LHCN-M2 (cell line): Measurements from ENCODE around the gene RTN4R. TPM values are rescaled to one million over a fixed set of nuclear protein-coding genes. Genes with fewer than 3 reads are reported as not detected.

Experiments
- DNase-seq: peaks from one replicate; pipeline ENCODE4 v3.0.0-alpha.2; 2012; ENCODE audit warnings: low read depth
- total RNA-seq: library from RNA; depleted of rRNA; stranded (reverse); fragments of >200 nt; gene quantifications from 2 replicates; pipeline ENCODE4 v1.2.3, GENCODE V29; 2014

RTN4R gene
- total RNA-seq, 1 experiment from 2014 or later: 0.63 TPM

- no peak for DNase-seq
Measured at GRCh38 chr22:20216863-20217499, 51.1 kb downstream of the RTN4R start.

- DNase-seq: no peak
Measured at GRCh38 chr22:20215742-20216141, 52.4 kb downstream of the RTN4R start.

GRCh38 chr22:20214853-20215252 lies 53.3 kb downstream of the RTN4R start:
- DNase-seq: no peak

- no peak for DNase-seq
Measured at GRCh38 chr22:20213833-20214708, 54.0 kb downstream of the RTN4R start.

GRCh38 chr22:20212754-20213699 lies 55.1 kb downstream of the RTN4R start:
- no peak for DNase-seq

- DNase-seq: no peak
Measured at GRCh38 chr22:20211997-20212753, 55.9 kb downstream of the RTN4R start.

- no peak for DNase-seq
Measured at GRCh38 chr22:20211409-20211996, 56.6 kb downstream of the RTN4R start.

- DNase-seq: no peak
Measured at GRCh38 chr22:20210473-20211059, 57.6 kb downstream of the RTN4R start.

GRCh38 chr22:20209761-20210250 lies 58.3 kb downstream of the RTN4R start:
- DNase-seq: no peak

GRCh38 chr22:20208713-20209310 lies 59.3 kb downstream of the RTN4R start:
- no peak for DNase-seq

GRCh38 chr22:20207277-20208025 lies 60.7 kb downstream of the RTN4R start:
- DNase-seq: no peak

GRCh38 chr22:20206709-20207215 lies 61.4 kb downstream of the RTN4R start:
- DNase-seq: no peak

- peak; percentile 2 for DNase-seq
Measured at GRCh38 chr22:20205964-20206708, 62.0 kb downstream of the RTN4R start.

GRCh38 chr22:20205464-20205963 lies 62.6 kb downstream of the RTN4R start:
- DNase-seq: no peak

- DNase-seq: no peak
Measured at GRCh38 chr22:20204806-20205205, 63.3 kb downstream of the RTN4R start.

GRCh38 chr22:20204311-20204710 lies 63.8 kb downstream of the RTN4R start:
- no peak for DNase-seq

GRCh38 chr22:20203552-20204201 lies 64.4 kb downstream of the RTN4R start:
- no peak for DNase-seq
